ENCODE results near the gene KIF21B.

Gene KIF21B, protein sequence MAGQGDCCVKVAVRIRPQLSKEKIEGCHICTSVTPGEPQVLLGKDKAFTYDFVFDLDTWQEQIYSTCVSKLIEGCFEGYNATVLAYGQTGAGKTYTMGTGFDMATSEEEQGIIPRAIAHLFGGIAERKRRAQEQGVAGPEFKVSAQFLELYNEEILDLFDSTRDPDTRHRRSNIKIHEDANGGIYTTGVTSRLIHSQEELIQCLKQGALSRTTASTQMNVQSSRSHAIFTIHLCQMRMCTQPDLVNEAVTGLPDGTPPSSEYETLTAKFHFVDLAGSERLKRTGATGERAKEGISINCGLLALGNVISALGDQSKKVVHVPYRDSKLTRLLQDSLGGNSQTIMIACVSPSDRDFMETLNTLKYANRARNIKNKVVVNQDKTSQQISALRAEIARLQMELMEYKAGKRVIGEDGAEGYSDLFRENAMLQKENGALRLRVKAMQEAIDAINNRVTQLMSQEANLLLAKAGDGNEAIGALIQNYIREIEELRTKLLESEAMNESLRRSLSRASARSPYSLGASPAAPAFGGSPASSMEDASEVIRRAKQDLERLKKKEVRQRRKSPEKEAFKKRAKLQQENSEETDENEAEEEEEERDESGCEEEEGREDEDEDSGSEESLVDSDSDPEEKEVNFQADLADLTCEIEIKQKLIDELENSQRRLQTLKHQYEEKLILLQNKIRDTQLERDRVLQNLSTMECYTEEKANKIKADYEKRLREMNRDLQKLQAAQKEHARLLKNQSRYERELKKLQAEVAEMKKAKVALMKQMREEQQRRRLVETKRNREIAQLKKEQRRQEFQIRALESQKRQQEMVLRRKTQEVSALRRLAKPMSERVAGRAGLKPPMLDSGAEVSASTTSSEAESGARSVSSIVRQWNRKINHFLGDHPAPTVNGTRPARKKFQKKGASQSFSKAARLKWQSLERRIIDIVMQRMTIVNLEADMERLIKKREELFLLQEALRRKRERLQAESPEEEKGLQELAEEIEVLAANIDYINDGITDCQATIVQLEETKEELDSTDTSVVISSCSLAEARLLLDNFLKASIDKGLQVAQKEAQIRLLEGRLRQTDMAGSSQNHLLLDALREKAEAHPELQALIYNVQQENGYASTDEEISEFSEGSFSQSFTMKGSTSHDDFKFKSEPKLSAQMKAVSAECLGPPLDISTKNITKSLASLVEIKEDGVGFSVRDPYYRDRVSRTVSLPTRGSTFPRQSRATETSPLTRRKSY (N-terminal part only)

DNA sequence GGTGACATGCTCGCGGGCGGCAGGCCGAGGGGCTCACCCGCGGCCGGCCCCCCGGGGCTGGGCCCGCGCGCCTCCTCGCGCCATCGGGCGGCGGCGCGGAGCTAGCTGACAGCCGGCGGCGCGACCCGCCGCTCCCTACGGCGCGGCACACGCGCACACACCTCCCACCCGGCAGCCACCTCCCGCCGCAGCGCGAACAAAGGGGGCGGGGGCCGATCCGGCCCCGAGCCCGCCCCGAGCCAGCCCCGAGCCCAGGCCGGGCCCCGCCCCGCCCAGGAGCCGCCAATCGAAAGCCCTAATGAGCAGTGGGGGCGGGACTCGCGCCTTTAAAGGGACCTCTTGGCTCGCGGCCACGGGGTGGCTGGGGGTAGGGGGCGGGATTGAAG, at the start of gene KIF21B:
KIF21B (minus strand) TSS at position 198 of the 386 bp plus-strand sequence. CDS start 331 bp downstream, outside the sequence.
- DNase-seq, result peak; percentile 78 to 93 (median 88)

GRCh38 chr1:201072922-201073321, 49.4 kb upstream of the KIF21B start:
- DNase-seq, result no peak

DNA sequence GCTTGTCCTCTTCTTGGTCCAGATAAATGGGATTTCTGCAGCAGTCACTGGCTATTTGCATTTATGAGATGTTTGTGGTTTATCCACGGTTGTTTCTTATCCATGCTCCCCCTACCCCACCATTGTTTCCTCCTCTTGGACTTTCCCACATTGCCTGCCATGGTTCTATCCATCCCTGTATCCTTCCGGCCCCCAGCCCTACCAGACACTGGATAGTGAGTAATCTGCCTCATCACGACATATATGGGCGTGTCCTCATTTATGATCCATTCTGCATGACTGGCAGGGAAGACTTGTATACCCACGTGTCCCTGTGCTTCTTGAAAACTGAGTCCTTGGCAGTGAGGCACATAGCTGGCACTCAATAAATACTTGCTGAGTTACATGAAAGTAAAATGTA, 48.6 kb upstream of the KIF21B start:
- no peak for DNase-seq

DNA sequence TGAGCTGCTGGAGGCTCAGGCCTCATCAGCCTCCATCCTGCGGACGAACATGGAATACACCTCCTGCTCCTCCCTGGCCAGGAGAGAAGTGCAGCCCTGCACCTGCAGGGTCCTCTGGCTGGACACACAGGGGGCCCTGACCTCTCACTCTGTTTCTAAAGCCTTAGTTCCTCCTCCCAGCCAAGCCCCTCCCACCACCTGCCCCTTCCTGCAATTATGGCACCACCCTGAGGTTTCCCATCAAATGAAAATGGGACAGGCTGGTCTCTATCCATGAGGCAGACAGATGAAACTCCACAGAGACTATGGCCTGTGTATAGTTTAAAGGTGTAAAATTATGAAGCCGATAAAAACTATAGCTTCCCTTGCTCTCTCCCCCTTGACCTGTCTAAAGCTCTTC, 46.1 kb upstream of the KIF21B start:
- no peak for DNase-seq

GRCh38 chr1:201068976-201069375, 45.5 kb upstream of the KIF21B start:
- no peak for DNase-seq

DNA sequence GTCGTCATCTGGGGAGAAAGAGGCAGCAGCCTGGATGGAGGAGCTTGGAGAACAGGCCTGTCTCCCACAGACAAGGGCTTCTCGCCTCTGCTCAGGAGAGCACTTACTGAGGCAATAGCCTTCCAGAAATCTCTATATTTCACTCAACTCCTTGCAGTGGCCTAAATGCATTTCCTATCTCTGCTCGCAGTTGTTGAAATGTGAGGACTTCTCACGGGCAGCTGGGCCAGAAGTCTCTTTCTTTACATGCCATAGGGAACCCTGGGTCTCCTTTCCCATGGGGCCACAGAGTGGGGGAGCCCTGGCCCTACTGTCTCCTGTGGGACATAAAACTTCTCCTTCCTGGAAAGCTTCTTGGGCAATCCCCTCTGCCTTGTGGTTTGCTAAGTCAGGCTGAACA, 43.5 kb upstream of the KIF21B start:
- DNase-seq, result no peak

GRCh38 chr1:201065686-201066085, 42.2 kb upstream of the KIF21B start:
- DNase-seq, result no peak

DNA sequence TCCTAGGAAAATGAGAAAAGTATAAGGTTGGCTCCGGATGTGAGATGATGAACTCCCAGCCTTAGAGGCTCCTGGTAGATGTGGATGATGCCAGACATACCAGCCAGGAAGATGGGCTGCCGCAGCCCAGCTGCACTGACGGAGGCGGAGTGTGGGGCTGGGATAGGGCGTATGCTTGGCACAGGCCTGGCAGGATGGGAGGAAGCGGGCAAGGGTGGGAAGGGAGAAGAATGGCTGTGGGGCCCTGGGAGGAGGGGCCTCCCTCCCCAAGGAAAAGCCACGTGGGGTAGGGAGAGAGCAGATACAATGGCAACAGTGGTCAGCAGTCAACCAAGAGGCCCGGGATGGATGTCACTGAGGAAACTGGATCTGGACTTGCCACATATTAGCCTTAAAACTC, 41.3 kb upstream of the KIF21B start:
- DNase-seq, result no peak

GRCh38 chr1:201063145-201063544, 39.6 kb upstream of the KIF21B start:
- no peak for DNase-seq

GRCh38 chr1:201062511-201063091, 39.1 kb upstream of the KIF21B start:
- no peak for DNase-seq

GRCh38 chr1:201061886-201062285, 38.4 kb upstream of the KIF21B start:
- DNase-seq, result no peak

DNA sequence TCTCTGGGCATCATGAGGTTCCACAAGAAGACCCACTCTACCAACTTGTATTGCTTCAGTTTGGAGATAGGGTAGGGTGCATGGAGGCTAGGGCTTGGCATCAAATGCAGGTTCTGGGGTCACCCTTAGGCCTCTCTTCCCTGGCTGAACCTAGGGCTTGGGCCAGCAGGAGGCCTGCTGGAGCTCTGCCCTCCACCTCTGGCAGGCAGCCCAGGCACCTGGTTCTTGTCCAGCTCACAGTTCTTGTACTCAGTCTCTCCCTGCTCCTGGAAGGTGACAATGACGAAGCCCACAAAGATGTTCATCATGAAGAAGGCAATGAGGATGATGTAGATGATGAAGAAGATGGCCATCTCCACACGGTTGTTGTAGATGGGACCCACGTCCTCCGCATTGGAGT, 37.5 kb upstream of the KIF21B start:
- DNase-seq, result no peak

DNA sequence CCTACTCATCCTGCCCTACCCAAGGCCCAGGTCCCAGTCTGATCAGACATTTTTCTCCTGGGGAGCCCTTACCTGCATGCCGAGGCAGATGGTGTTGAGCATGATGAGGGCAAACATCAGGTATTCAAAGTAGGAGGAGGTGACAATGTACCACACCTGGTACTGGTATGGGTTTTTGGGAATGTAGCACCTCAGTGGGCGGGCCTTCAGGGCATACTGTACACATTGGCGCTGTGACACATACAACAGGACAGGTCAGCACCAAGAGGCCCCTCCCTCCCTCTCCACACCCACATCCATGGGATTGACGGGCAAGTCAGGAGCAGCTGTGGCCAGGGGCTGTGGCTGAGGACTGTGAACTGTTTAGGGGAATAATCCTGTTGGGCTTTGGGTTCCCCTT, 37.1 kb upstream of the KIF21B start:
- no peak for DNase-seq

- DNase-seq, result no peak
Measured at GRCh38 chr1:201059871-201060555, 36.5 kb upstream of the KIF21B start.

- no peak for DNase-seq
Measured at GRCh38 chr1:201059401-201059800, 35.9 kb upstream of the KIF21B start.

DNA sequence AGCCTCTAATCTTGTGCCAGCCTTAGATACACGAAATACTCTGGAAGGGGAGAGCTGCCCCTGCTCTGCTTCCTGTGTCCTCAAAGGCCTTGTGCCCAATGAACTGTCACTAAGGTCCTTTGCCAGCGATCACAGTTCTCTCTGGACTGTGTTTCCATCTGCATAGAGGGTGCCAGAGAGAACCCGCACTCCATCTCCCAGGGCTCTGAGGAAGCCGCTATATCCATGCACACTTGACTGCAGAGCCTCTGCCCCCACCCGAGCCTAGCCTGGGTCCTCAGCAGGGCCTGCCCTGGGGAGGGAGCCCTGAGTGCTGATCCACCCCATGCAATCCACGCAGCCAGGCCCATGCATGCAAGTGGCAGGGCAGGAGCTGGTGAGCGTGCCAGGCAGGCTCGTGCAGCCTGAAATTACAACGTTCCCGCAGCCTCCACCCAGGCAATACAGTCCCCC, 30.6 kb upstream of the KIF21B start:
- no peak for DNase-seq

DNA sequence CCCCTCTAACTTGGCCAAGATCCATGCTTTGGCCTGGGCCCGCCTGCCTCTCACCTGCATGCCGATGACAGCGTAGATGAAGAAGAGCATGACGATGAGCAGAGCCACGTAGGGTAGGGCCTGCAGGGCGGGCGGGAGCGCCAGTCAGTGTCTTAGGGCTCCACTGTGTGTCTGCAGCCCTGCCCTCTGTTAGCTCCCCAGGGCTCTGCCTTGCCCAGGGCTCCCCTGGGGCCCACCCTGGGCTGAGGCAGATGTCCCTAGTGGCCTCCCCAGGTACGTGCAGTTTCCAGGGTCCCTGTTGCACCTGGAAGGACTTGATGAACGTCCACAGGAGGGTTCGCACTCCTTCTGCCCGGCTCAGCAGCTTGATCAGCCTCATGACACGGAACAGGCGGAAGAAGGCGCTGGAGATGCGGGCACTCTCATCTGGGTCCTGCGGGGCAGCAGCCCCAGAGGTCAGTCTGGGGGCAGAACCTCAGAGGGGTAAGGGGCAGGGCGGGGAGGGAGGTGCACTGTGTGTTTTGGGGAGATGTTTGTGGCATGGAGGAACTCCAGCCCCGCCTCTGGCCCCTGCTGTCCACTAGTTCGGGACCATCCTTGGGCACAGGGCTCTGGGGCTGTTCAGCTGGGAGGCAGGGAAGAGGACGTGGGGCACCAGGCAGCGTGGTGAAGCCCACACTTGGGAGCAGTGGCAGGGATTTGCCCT, 29.8 kb upstream of the KIF21B start:
- no peak for DNase-seq

GRCh38 chr1:201051399-201051798, 27.9 kb upstream of the KIF21B start:
- DNase-seq, result no peak

GRCh38 chr1:201050515-201051277, 27.2 kb upstream of the KIF21B start:
- DNase-seq, result no peak

DNA sequence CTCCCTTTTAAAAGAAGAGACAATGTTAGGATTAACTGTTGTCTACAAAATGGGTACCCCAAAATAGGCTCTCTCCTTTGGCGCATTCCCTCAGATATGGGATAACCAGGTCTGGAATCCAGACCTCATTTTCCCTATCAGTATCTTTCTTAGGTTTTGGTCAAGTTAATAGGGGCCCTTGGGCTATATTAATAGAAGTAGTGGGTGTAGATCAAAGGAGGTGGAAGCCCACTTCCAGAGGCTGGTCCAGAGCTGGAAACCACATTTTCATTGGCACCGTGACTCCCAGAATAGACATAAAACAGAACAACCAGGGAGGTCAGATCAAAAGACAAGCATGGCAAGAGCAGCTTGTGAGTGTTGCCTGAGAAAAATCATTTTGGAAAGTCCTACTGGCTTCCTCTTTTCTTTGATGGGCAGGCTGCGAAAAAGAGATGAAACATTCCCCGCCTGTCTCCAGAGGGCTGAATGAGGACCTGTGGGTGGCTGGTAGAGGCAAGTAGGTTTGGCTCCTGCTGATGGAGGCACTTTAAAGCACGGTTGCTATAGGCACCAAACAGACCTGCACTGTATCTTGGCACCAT, 25.8 kb upstream of the KIF21B start:
- DNase-seq, result peak in 2 of 3 donors; percentile 14 to 33

Measured in suppressor macrophage treated with lipopolysaccharide for 1 hour (primary cell).